Prostate gland (tissue), 2 donors: ENCODE measurements around the gene CADM4.

Source experiments
- CTCF ChIP-seq, 4 experiments: fragments of 200-600 bp in 2 of 4; fragments of 450-650 bp in 2 of 4; sonication (generic) in 2 of 4; IDR thresholded peaks; 1 replicate in 3 of 4; 2 replicates in 1 of 4; pipeline ENCODE4 v1.5.1; 2016 to 2019; ENCODE audit warnings: antibody characterized with exemption in 4 of 4, mild to moderate bottlenecking in 2 of 4, moderate library complexity in 2 of 4
- POLR2A ChIP-seq: fragments of 450-650 bp; IDR thresholded peaks from one replicate; pipeline ENCODE4 v1.6.1; 2016; ENCODE audit warnings: antibody characterized with exemption, mild to moderate bottlenecking
- POLR2AphosphoS5 ChIP-seq: sonication (generic); formaldehyde crosslinking; IDR thresholded peaks from one replicate; pipeline ENCODE4 v1.6.1; 2017; ENCODE audit warnings: antibody characterized with exemption

GRCh38 chr19:43584484-43584883 lies 55.2 kb downstream of the CADM4 start:
- TF ChIP-seq CTCF (IDR thresholded peaks at IDR 0.05) (no peak), POLR2A (no peak), POLR2AphosphoS5 (no peak)
